Osteoblast (primary cell): ENCODE measurements around the gene ZNF524. TPM values are rescaled to one million over a fixed set of nuclear protein-coding genes. Genes with fewer than 3 reads are reported as not detected.
A peak's percentile ranks its signal among the peaks of the same experiment; 100 is the strongest.

Source experiments
- DNase-seq: peaks from one replicate; pipeline ENCODE4 v3.0.0; 2011; ENCODE audit warnings: low spot score, mixed read lengths; ENCODE audit not compliant: insufficient read length; ENCODE audit errors: missing footprints
- H2AFZ ChIP-seq: 2 replicates; pipeline ENCODE4 v1.6.0; 2011; ENCODE audit warnings: mild to moderate bottlenecking, low read length
- H3K27ac ChIP-seq: 2 replicates; pipeline ENCODE4 v1.5.1; 2011; ENCODE audit warnings: mild to moderate bottlenecking, low read depth, low read length, moderate library complexity
- H3K27me3 ChIP-seq: 2 replicates; pipeline ENCODE4 v1.6.0; 2012; ENCODE audit warnings: mild to moderate bottlenecking, control low read depth, inconsistent platforms, low read length, moderate library complexity; ENCODE audit not compliant: insufficient read depth
- H3K36me3 ChIP-seq: 2 replicates; pipeline ENCODE4 v1.5.1; 2011; ENCODE audit warnings: mild to moderate bottlenecking, low read length, control low read depth, moderate library complexity; ENCODE audit not compliant: insufficient read depth
- H3K4me1 ChIP-seq: 2 replicates; pipeline ENCODE4 v1.5.1; 2011; ENCODE audit warnings: mild to moderate bottlenecking, low read length, control low read depth, moderate library complexity; ENCODE audit not compliant: insufficient read depth
- H3K4me2 ChIP-seq: 2 replicates; pipeline ENCODE4 v1.6.0; 2011; ENCODE audit warnings: mild to moderate bottlenecking, low read length; ENCODE audit not compliant: insufficient read depth
- H3K4me3 ChIP-seq: fragments of 200-600 bp; sonication (generic); 3 replicates; pipeline ENCODE4 v1.5.1; 2012; ENCODE audit warnings: mild to moderate bottlenecking, low read length, inconsistent platforms; ENCODE audit not compliant: insufficient read depth
- H3K79me2 ChIP-seq: 2 replicates; pipeline ENCODE4 v1.6.0; 2012; ENCODE audit warnings: mild to moderate bottlenecking, low read length, control low read depth, inconsistent platforms; ENCODE audit not compliant: insufficient read depth
- H3K9me3 ChIP-seq: 2 replicates; pipeline ENCODE4 v1.5.1; 2011; ENCODE audit warnings: low read depth, low read length, control low read depth
- H4K20me1 ChIP-seq: 2 replicates; pipeline ENCODE4 v1.6.0; 2012; ENCODE audit warnings: mild to moderate bottlenecking, low read length, control low read depth; ENCODE audit not compliant: insufficient read depth
- total RNA-seq: library from RNA; depleted of rRNA; stranded (reverse); fragments of >200 nt; gene quantifications from 2 replicates; pipeline ENCODE4 v1.2.3, GENCODE V29; 2012
- TF ChIP-seq, protein P1 (sequence below): IDR thresholded peaks from 2 replicates; pipeline ENCODE4 v1.5.1; 2011; ENCODE audit warnings: mild to moderate bottlenecking, low read depth, low read length, moderate library complexity; ENCODE audit errors: extremely low read depth

Gene ZNF524
- total RNA-seq, 1 donor: 11.2 TPM

GRCh38 chr19:55645512-55645881 is 45.4 kb downstream of the ZNF524 start:
- Histone ChIP-seq H2AFZ (no peak overlapping the region), H3K79me2 (peaks cover 34% of the 10 kb centered on the region), H3K27me3 (no peaks in the 10 kb centered on the region), H3K4me3 (no peak overlapping the region), H3K27ac (no peak overlapping the region), H3K4me1 (peaks cover 29% of the 10 kb centered on the region), H3K9me3 (no peaks in the 10 kb centered on the region), H3K36me3 (peaks cover 15% of the 10 kb centered on the region), H3K4me2 (no peak overlapping the region), H4K20me1 (no peaks in the 10 kb centered on the region)
- peak; percentile 62 for DNase-seq
- TF ChIP-seq, protein P1, sequence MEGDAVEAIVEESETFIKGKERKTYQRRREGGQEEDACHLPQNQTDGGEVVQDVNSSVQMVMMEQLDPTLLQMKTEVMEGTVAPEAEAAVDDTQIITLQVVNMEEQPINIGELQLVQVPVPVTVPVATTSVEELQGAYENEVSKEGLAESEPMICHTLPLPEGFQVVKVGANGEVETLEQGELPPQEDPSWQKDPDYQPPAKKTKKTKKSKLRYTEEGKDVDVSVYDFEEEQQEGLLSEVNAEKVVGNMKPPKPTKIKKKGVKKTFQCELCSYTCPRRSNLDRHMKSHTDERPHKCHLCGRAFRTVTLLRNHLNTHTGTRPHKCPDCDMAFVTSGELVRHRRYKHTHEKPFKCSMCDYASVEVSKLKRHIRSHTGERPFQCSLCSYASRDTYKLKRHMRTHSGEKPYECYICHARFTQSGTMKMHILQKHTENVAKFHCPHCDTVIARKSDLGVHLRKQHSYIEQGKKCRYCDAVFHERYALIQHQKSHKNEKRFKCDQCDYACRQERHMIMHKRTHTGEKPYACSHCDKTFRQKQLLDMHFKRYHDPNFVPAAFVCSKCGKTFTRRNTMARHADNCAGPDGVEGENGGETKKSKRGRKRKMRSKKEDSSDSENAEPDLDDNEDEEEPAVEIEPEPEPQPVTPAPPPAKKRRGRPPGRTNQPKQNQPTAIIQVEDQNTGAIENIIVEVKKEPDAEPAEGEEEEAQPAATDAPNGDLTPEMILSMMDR: no peak

DNA sequence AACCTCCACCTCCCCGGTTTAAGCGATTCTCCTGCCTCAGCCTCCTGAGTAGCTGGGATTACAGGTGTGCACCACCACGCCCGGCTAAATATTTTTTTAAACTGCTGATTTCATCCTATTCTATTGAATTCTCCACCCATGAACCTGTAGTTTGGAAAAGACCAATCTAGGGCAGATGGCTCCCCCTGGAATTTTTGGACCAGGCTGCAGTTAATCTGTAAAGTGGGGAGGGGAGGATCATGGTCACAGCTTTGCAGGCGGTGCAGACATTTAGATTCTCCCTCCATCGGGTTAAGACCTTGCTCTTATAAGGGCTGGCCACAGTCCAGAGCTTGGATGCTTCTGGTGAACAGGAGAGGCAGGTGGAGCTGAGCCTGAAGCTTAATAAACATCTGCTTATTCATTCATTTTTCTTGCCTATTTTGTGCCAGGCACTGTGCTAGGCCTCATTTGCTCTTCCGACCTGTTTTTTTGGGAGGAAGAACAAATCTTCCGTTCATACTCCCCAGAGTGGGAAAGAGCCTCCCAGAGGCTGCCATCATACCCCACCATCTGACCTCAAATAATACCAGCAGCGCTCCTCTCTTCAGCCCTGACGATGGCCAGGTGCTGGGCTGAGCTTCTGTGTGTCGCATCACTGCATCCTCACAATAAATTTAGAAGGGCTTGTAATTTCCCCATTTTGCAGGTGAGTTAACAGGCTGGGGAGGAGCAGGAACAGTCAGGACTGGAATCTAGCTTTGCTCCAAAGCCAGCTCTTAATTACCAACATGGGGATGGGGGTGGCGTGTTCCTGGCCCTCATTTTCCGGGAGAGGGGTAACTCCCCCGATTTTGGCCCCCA is 47.0 kb downstream of the ZNF524 start:
- Histone ChIP-seq H4K20me1 (no peaks in the 10 kb centered on the region), H3K4me3 (peak overlapping the region; percentile 87), H3K36me3 (peaks cover 15% of the 10 kb centered on the region), H3K4me2 (peak overlapping the region; percentile 91), H3K9me3 (no peaks in the 10 kb centered on the region), H3K79me2 (peaks cover 32% of the 10 kb centered on the region), H3K27ac (peak overlapping the region; percentile 48), H3K27me3 (no peaks in the 10 kb centered on the region), H2AFZ (peak overlapping the region; percentile 81), H3K4me1 (peaks cover 28% of the 10 kb centered on the region)
- peak; percentile 90 for DNase-seq
- TF ChIP-seq, protein P1: no peak

- Histone ChIP-seq H3K27me3 (no peaks in the 10 kb centered on the region), H3K4me1 (peaks cover 25% of the 10 kb centered on the region), H3K9me3 (no peaks in the 10 kb centered on the region), H2AFZ (peak within 1 kb of the TSS; percentile 81), H3K36me3 (peaks cover 15% of the 10 kb centered on the region), H3K4me2 (peak within 1 kb of the TSS; percentile 91), H3K4me3 (peak within 1 kb of the TSS; percentile 87), H4K20me1 (no peaks in the 10 kb centered on the region), H3K27ac (peak within 1 kb of the TSS; percentile 48), H3K79me2 (peaks cover 31% of the 10 kb centered on the region)
- DNase-seq: peak; percentile 98
- TF ChIP-seq, protein P1: no peak
Measured at GRCh38 chr19:55647732-55648584, 47.9 kb downstream of the ZNF524 start, which contains the start of gene CCDC106. CCDC106 (plus strand) TSS chr19:55648212; CDS start chr19:55649047, 835 bp downstream.
